GM19351 (cell line): ENCODE results near the gene ADCY9.
"Not testable (repeated sequence)": the region's sequence is repeated elsewhere in the genome, so short reads cannot be mapped to it uniquely, and the experiment has no call there.

Source experiments
- ATAC-seq: cut with Tn5 transposase; IDR thresholded peaks from one replicate; pipeline ENCODE4 v1.9.1; 2021; ENCODE audit warnings: mild to moderate bottlenecking, moderate library complexity; ENCODE audit not compliant: unreplicated experiment

The ADCY9 gene

DNA sequence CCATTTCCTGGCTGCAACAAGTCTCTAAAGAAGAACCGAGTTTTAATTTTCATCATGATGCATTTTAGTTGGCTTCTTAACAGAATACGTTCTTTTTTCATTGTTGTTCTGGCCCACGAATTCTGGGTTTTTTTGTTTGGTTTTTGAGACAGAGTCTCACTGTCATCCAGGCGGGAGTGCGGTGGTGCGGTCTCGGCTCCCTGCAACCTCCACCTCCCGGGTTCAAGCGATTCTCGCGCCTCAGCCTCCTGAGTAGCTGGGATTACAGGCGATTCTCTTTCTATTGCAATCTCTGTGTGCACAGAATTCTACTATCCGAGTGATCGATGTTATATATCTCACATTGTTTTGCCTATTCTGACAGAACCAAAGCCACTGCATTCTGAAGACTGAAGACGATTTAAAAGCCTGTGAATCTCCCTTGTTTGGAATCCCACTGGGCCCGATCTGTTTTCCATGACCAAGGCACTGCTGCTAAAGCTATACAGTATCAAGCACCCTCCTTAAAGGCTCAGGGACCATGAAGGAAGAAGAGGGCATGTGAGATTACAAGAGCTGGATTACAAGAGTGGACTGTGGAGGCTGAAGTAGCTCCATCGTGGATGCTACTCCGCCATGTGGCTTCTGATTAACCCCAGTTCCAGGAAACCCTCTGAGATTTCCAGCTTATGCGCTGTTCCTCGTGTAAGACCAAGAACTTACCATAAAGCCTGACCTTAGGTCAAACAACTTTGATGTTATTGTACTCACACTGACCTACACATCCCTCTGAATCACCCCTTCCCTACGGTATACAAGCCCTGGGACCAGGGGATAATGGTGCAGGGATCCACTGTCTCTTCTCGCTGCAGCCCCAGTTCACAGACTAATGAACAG is 44.3 kb downstream of the ADCY9 start:
- no peak for ATAC-seq

DNA sequence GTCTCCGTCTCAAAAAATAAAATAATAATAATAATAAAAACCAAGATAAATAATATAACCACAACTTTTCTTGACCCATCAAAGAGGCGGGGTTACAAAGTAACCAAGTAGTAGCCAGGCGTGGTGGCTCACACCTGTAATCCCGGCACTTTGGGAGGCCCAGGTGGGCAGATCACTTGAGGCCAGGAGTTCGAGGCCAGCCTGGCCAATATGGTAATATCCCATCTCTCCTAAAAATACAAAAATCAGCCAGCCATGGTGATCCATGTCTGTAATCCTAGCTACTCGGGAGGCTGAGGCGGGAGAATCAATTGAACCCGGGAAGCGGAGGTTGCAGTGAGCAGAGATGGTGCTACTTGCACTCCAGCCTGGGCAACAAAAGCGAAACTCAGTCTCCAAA is 45.3 kb downstream of the ADCY9 start:
- ATAC-seq, result no peak

DNA sequence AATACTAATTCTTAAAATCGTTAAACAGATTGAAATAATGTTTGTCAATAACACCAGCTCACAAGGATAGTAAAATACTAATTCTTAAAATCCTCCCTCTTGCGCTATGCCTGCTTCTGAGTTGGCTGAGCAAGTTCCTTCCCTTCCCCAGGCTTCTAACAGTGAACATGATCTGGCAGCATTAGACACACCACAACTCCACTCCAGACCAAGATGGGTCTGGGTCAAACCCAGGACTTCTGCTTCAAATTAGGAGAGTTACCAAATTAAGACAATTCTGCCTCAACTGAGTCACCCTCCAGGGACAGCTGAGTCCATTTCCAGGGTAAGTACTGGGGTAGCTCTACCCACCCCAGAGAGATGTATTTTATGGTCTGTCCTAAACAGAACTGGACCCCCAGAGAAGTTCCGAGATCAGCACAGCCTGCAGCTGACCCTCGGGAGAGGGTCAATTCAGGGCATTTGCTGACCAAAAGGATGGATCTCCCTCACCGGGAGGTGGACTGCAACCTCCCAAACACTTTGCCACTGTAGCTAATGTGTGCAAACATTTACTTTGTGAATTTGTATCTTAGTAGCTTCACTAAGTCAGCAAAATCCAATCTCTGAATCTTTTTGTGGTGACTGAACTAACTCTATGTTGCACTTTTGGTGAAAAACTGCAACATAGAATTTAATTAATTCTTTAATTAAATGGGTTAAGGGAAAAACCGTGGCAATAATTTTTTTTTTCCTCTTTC is 48.8 kb downstream of the ADCY9 start:
- no peak for ATAC-seq

DNA sequence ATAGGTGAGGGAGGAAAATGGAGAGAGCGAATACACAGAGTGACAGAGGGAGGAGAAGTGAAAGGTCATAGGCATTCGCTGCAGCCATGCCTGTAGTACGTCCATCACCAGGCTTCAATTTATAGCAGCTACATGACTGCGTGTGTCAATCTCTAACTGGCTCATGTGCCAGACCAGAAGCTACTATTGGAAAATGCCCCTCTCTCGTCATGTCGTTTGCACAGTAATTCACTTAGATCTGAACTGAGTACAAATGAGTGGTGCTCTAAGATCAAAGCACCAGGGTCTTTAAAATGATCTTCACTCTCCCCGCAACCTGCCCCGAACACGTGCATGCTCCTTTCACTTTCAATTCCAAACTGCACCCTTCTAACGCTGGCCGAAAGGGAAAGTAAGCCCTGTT is 51.3 kb downstream of the ADCY9 start:
- ATAC-seq, result no peak

DNA sequence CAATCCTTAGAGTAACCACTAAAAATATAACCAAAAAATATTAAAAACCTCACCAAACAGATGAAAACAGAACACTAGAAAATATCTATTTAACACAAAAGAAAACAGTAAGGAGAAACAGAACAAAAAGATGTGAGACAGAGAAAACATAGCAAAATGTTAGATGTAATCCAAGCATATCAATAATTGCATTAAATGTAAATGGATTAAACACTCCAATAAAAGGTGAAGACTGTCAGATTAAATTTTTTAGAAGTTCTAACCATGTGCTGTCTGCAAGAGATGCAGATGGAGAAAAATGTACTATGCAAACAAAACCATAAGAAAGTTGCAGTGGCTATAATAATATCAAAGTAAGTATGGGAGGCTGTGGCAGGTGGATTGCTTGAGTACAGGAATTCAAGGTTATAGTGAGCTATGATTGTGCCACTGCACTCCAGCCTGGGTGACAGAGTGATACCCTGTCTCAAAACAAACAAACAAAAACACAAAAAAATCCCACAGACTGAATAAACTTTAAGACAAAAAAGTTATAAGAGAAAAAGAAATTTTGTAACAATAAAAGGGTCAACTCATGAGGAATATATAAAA is 53.9 kb downstream of the ADCY9 start:
- ATAC-seq, result no peak

DNA sequence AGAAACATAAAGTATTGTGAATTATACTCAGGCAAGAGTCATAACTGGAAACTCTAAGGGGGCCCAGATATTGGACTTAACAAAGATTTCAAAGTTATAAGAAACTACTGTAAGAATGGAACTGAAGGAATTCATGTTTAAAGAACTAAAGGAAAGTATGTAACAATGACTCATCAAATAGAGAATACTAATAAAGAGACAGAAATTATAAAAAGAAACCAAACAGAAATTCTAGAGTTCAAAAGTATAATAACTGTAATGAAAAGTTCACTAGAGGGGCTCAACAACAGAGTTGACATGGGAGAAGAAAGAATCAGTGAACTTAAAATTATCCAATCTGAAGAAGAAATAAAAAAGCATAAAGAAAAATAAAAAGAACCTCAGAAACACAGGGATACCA is 55.4 kb downstream of the ADCY9 start:
- ATAC-seq, result no peak

DNA sequence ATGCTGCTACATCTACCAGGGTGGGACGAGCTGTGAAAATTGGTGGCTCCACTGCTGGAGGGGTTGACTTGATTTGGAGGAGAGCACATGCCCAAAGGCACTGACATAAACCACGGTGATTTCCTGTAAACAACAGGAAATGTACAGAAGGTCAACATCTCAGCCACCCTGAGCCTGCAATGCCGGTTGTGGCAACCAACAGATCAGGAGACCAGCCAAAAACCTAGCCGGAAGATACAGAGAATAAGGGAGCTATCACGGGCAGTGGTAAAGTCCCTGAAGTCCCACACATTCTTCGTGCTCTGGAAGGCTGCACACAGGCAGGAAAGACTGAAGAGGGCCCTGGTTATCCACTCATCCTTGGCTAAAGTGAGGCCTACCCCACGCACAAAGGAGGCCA is 56.2 kb downstream of the ADCY9 start:
- ATAC-seq, result no peak

DNA sequence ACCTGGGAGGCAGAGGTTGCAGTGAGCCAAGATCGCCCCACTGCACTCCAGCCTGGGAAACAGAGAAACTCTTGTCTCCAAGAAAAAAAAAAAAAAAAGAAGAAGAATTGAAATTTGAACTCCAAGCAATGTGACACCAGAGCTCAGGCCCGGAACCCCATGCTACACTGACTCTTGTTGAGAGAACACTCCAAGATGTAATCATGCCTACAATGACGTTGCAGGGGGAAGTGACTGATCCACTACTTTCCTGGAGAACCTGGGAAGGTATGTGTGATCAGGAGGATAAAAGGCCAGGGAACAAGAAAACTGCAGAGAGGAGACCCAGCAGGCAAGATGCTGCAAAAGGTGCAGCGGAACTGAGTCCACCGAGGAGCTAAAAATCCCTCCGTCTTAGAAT is 57.9 kb downstream of the ADCY9 start:
- no peak for ATAC-seq

DNA sequence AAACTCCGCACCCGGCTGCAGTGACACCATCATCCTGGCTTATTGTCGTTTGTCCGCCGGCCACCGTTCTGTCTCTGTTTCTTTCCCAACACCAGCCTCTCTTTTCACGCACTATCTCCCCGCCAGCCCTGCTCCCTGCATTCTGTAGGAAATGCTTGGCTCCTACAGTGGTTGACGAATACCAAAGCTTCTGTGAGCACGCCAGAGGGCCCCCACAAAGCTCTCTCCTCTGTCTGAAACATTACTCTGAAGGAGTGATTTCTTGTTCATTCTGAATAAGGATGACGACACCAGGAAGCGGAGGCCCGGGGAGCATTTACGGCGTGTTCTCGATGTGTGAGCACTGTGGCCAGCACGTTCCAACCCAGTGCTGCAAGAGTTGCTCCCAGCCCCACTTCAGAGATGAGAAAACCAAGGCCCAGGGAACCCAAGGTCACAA is 58.8 kb downstream of the ADCY9 start:
- ATAC-seq, result no peak

DNA sequence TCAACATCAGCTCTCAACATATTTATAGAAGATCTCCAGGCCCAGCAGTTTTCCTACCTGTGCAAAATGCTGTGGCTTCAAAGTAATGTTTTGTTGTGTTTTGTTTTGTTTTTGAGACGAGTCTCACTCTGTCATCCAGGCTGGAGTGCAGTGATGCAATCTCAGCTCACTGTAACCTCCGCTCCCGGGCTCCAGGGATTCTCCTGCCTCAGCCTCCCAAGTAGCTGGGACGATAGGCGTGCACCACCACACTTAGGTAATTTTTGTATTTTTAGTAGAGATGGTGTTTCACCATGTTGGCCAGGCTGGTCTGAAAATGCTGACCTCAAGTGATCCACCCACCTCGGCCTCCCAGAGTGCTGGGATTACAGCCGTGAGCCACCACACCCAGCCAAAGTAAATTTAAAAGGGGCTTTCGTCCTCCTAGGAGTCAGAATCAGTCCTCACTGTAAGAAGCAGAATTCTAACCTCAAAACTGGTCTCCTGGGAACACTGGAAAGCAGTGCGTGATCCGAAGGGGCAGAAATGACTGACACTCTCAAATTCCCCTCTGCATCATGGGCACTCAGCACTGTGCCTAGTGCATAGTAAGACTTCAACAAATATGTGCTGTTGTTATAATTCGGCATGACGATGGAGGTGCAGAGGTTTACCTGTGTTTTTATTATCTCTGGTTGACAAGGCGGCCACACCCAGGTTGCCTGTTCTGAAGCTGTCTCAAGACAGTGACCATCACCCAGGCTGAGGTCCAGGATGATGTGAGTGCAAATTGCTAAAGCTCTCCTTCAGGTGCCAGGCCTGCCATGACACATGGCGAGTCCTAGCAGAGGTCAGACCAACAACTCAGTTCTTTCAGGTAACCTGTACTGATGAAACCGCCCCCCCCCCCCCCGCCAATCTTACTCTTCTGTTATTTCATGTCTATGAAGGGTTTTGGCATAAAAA is 59.8 kb downstream of the ADCY9 start:
- no peak for ATAC-seq

DNA sequence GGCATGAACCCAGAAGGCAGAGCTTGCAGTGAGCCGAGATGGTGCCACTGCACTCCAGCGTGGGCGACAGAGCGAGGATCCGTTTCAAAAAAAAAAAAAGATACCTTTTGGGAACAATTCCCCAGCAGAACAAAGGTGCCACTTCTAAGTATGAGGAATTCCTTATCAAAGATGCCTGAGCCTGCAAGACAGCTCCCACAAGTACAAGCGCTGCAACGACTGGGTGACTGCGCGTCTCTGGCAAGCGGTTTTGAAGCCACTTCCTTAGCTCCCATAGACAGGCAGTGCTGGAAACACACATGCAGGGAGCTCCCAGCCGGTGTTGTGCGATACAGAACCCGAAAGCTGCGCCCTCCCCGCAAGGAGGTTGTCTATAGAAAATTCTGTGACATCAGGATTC is 60.5 kb downstream of the ADCY9 start:
- ATAC-seq, result no peak

DNA sequence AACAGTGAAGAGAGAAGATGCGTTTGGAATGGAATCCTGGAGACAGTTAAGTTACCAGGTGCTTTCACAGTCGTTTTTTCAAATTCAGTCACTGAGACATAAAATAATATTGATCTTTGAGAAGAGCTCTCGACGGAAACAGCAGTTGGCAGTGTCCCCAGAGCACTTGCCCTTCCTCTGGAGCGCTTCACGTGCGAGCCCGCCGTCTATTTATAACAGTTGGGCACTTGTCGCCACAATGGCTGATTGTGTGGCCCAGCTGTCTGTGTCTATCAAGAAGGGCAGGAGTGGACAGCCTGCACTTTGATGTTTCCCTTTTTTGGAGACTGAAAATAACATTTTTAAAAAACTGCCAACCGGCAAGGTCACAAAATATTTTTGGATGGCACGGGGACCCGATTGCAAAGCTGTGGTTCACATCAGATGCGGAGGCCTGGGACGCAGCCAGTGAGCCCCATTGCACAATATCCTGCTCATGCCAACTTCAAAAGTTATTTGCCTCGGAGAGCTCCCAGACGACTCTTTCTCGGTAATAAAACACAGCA is 62.9 kb downstream of the ADCY9 start:
- no peak for ATAC-seq

DNA sequence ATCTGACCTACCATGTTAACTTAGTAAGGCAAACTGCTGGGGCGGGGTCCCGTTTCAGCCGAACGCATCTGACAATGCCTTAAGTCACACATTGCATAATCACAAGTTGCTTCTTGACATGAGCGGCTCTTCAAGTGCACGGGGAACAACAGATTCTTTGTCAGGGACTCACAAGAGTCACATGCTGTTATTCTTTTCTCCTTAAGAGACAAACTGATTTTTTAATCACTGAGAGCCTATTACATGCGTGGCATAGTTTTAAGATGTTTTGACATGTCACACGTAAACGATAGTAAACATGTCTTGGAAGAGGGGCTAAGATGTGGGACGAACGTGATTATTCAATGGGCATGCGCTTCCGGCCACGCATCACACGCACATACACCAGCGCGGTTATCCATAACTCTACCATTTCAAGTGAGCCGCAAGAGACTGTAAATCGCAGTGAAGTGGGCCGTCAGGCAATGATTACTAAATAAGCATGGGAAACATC is 63.4 kb downstream of the ADCY9 start:
- ATAC-seq, result no peak

DNA sequence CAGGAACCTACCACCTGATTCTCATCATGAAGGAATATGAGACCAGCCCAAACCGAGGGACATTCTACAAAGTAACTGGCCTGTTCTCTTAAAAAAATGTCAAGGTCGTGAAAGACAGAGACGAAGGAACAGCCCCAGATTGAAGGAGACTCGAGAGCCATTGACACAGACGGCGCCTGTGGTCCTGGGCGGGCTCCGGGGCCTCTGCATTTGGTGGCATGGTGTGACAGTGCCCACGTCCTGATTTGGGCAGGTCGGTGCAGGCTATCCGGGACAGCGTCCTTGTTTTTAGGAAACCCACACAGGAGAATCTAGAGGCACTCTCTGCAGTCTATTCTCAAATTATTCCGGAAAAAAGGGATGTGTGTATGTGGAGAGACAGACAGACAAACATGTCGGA is 64.1 kb downstream of the ADCY9 start:
- no peak for ATAC-seq

DNA sequence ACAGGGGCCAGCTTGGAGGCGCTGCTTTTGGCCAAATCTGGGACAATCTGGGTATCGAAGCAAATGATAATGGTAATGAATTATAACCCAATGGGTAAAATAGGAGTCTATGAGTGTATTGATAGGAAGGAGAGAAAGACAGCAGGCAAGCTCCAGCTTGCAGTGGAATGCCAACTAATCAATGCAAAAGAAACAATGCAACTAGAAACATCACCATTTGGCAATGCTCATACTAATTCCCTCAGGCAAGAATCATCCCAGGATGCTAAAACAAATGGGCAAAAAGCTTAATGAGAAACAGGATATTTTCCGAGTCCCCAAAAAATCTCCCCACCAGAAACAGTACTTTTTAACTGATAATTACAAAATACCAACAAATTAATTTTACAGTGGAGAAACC is 64.7 kb downstream of the ADCY9 start:
- ATAC-seq, result no peak

DNA sequence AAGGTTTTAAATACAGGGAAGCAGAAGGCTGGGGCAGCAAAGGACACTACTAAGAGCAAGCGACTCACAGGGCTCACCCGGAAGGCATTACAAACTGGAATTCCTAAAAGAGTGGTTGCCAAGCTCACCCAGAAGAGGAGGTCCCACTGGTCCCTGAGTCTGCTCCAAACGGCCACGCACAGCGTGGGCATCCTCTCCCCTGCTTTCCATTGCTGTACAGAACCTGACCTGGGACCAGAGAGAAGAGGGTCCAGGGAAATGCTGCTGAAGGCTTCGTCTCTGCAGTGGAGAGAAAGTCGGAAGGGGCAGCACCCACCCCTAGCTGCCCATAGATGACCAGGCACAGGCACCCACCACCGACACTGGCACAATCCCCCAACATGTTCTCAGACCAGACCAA is 67.2 kb downstream of the ADCY9 start:
- no peak for ATAC-seq

DNA sequence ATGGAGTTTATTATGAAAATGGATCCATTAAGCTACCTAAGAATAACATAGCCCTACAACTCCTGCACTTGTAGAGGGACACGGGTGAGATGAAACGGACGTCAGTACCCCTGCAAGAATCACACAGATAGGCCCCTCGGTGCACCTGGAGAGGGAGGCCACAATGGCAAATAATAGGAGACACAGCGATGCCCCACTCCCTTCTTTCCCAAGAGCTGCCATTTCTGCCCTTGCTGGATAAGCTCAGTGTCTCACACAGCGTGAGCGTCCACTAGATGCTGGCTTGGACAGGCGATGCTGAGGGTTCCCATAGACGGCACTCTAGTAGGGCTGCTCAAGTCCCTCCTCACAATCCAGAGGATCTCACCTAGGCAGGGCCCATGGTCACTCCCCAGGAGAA is 67.8 kb downstream of the ADCY9 start:
- no peak for ATAC-seq

DNA sequence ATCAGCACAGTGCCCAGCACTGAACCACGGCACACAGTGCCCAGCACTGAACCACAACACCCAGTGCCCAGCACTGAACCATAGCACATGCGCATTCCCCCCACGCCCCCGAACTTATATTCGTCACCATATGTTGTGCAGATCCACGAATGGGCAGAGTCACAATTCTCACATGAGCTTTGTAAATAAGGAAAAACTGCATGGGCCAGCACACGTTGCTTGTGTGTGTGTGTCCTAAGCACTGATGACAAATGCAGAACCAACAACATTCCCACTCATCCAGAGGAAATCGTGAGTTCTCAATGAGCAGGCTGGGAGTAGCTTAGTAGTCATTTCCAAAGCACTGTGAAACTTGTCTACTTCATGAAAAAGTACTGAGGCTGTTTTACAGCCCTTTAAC is 70.0 kb downstream of the ADCY9 start:
- ATAC-seq, result no peak

DNA sequence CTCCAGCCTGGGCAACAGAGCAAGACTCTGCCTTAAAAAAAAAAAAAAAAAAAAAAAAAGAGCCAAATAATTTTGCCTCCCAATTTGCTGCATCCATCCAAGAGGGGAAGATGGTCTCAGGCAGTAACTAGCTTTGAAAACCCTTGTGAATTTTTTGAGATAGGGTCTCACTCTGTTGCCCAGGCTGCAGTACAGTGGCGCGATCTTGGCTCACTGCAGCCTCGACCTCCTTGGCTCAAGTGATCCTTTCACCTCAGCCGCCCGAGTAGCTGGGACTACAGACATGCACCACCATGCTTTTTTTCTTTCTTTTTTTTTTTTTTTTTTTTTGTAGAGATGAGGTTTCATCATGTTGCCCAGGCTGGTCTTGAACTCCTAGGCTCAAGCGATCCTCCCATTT is 70.7 kb downstream of the ADCY9 start:
- ATAC-seq, result not testable (repeated sequence)

DNA sequence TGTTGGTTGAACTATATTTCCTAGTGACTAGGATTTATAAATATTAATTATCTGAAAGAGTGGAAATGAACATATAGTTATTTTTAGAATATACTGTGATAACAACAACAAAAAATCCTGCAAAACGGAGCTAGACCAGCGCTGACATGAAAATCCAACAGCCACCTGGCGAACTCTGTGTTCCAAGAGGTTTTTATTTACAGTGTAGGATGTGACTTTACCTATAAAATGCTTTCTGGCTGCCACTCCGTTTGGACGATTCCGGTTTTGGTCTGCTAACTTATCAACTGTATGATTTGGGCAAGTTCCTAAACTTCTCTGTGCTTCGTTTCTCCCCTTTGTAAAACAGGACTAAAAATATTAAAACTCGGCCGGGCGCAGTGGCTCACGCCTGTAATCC is 73.7 kb downstream of the ADCY9 start:
- no peak for ATAC-seq
